GM19397 (cell line): ENCODE measurements around the gene RADX.

Source experiments
- ATAC-seq: cut with Tn5 transposase; IDR thresholded peaks from one replicate; pipeline ENCODE4 v1.9.1; 2021; ENCODE audit warnings: mild to moderate bottlenecking, moderate library complexity; ENCODE audit not compliant: unreplicated experiment

The RADX gene

GRCh38 chrX:106680716-106681115, 68.9 kb downstream of the RADX start:
- ATAC-seq = no peak

- no peak for ATAC-seq
These were observed 72.4 kb downstream of the RADX start for GRCh38 chrX:106684207-106684606.

- no peak for ATAC-seq
These were observed 80.8 kb downstream of the RADX start for GRCh38 chrX:106692425-106693065.

GRCh38 chrX:106696502-106696901, 84.7 kb downstream of the RADX start:
- no peak for ATAC-seq

- no peak for ATAC-seq
These were observed 86.9 kb downstream of the RADX start for GRCh38 chrX:106698693-106699092.

GRCh38 chrX:106702636-106703035, 90.9 kb downstream of the RADX start:
- ATAC-seq = no peak

- no peak for ATAC-seq
These were observed 94.7 kb downstream of the RADX start for GRCh38 chrX:106706466-106706865.

GRCh38 chrX:106707771-106708454, 96.1 kb downstream of the RADX start:
- ATAC-seq = no peak

GRCh38 chrX:106710771-106711170, 99.0 kb downstream of the RADX start:
- no peak for ATAC-seq

- no peak for ATAC-seq
These were observed 99.6 kb downstream of the RADX start for GRCh38 chrX:106711375-106711774.

- no peak for ATAC-seq
These were observed 104.2 kb downstream of the RADX start for GRCh38 chrX:106716004-106716403.

GRCh38 chrX:106716463-106716862, 104.7 kb downstream of the RADX start:
- no peak for ATAC-seq

- no peak for ATAC-seq
These were observed 106.9 kb downstream of the RADX start for GRCh38 chrX:106718709-106719108.

- ATAC-seq = no peak
These were observed 114.2 kb downstream of the RADX start for GRCh38 chrX:106725931-106726330.

- no peak for ATAC-seq
These were observed 115.0 kb downstream of the RADX start, which contains the start of gene RNF128 for GRCh38 chrX:106726485-106727437. Gene RNF128, plus strand, starts transcription at chrX:106726701. Its CDS starts 213 bp downstream, at chrX:106726914.

- ATAC-seq = no peak
These were observed 116.6 kb downstream of the RADX start for GRCh38 chrX:106728337-106728736.
